Neural cell (in vitro differentiated cells): Measurements from ENCODE around the gene PLEKHO2. TPM values are rescaled to one million over a fixed set of nuclear protein-coding genes. Genes with fewer than 3 reads are reported as not detected.

Source experiments
- H2AFZ ChIP-seq: fragments of 200-600, 300-800 bp; sonication (generic), shearing (Covaris generic); 2 replicates; pipeline ENCODE4 v1.6.0; 2014; ENCODE audit warnings: low read depth, mild to moderate bottlenecking, antibody characterized with exemption, low read length, moderate library complexity
- H3F3A ChIP-seq: fragments of 200-600 bp; shearing (Covaris generic); 2 replicates; pipeline ENCODE4 v1.6.1; 2016; ENCODE audit warnings: mild to moderate bottlenecking, moderate library complexity, mixed read lengths, antibody characterized with exemption, low read length; ENCODE audit not compliant: insufficient read depth, poor library complexity, severe bottlenecking
- H3K27ac ChIP-seq: fragments of 200-600, 300-800 bp; sonication (generic), shearing (Covaris generic); 2 replicates; pipeline ENCODE4 v1.5.1; 2014; ENCODE audit warnings: mild to moderate bottlenecking, low read length, moderate library complexity
- H3K27me3 ChIP-seq: fragments of 300-800, 200-600 bp; sonication (generic), shearing (Covaris generic); 2 replicates; pipeline ENCODE4 v1.6.0; 2014; ENCODE audit warnings: mild to moderate bottlenecking, low read depth, low read length, moderate library complexity; ENCODE audit not compliant: insufficient read depth
- H3K36me3 ChIP-seq: fragments of 300-800, 200-600 bp; sonication (generic), shearing (Covaris generic); 2 replicates; pipeline ENCODE4 v1.5.1; 2014; ENCODE audit warnings: mild to moderate bottlenecking, antibody characterized with exemption, low read length, moderate library complexity; ENCODE audit not compliant: insufficient read depth
- H3K4me2 ChIP-seq: fragments of 300-800, 200-600 bp; sonication (generic), shearing (Covaris generic); 2 replicates; pipeline ENCODE4 v1.6.0; 2014; ENCODE audit warnings: mild to moderate bottlenecking, low read length
- H3K4me3 ChIP-seq: fragments of 300-800, 200-600 bp; sonication (generic), shearing (Covaris generic); 2 replicates; pipeline ENCODE4 v1.5.1; 2014; ENCODE audit warnings: mild to moderate bottlenecking, low read length, moderate library complexity
- H3K79me2 ChIP-seq: fragments of 200-600 bp; shearing (Covaris generic); replicated peaks from 2 replicates; pipeline ENCODE4 v1.6.0; 2014; ENCODE audit warnings: mild to moderate bottlenecking, low read length, moderate library complexity; ENCODE audit not compliant: insufficient read depth
- H3K9ac ChIP-seq: fragments of 300-800, 200-600 bp; sonication (generic), shearing (Covaris generic); 2 replicates; pipeline ENCODE4 v1.6.1; 2016; ENCODE audit warnings: mild to moderate bottlenecking, low read length, mixed read lengths
- H3K9me2 ChIP-seq: fragments of 200-600 bp; shearing (Covaris generic); 2 replicates; pipeline ENCODE4 v1.6.1; 2016; ENCODE audit warnings: mild to moderate bottlenecking, low read length, mixed read lengths; ENCODE audit not compliant: insufficient read depth
- H3K9me3 ChIP-seq: fragments of 200-600, 300-800 bp; sonication (generic), shearing (Covaris generic); 2 replicates; pipeline ENCODE4 v1.6.1; 2016; ENCODE audit warnings: mild to moderate bottlenecking, mixed run types, low read length, moderate library complexity, mixed read lengths
- H4K20me1 ChIP-seq: fragments of 200-600 bp; shearing (Covaris generic); 2 replicates; pipeline ENCODE4 v1.6.1; 2016; ENCODE audit warnings: mild to moderate bottlenecking, mixed run types; ENCODE audit not compliant: insufficient read depth
- CTCF ChIP-seq: fragments of 450-650 bp; IDR thresholded peaks from 2 replicates; pipeline ENCODE4 v1.5.1; 2014; ENCODE audit warnings: antibody characterized with exemption, mild to moderate bottlenecking, moderate library complexity; ENCODE audit not compliant: poor library complexity, severe bottlenecking
- EP300 ChIP-seq: fragments of 450-650 bp; conservative IDR thresholded peaks from 2 replicates; pipeline ENCODE4 v1.6.1; 2014; ENCODE audit warnings: antibody characterized with exemption, mild to moderate bottlenecking, moderate library complexity; ENCODE audit not compliant: poor library complexity, severe bottlenecking
- EZH2 ChIP-seq: fragments of 200-600, 300-800 bp; shearing (Covaris generic), sonication (generic); IDR thresholded peaks from 2 replicates; pipeline ENCODE4 v1.6.1; 2014; ENCODE audit warnings: antibody characterized with exemption, low read length, borderline replicate concordance, mild to moderate bottlenecking; ENCODE audit not compliant: insufficient read depth, poor library complexity, severe bottlenecking
- MXI1 ChIP-seq: fragments of 450-650 bp; conservative IDR thresholded peaks from 2 replicates; pipeline ENCODE4 v1.6.1; 2014; ENCODE audit warnings: antibody characterized with exemption, mild to moderate bottlenecking; ENCODE audit not compliant: poor library complexity, severe bottlenecking
- POLR2AphosphoS5 ChIP-seq: IDR thresholded peaks from 2 replicates; pipeline ENCODE4 v1.6.1; 2012
- RAD21 ChIP-seq: fragments of 450-650 bp; conservative IDR thresholded peaks from 2 replicates; pipeline ENCODE4 v1.6.1; 2014; ENCODE audit warnings: antibody characterized with exemption, mild to moderate bottlenecking, moderate library complexity
- REST ChIP-seq: IDR thresholded peaks from 2 replicates; pipeline ENCODE4 v1.6.1; 2012; ENCODE audit warnings: borderline replicate concordance
- SMC3 ChIP-seq: fragments of 450-650 bp; conservative IDR thresholded peaks from 2 replicates; pipeline ENCODE4 v1.6.1; 2014; ENCODE audit warnings: antibody characterized with exemption, mild to moderate bottlenecking, moderate library complexity; ENCODE audit not compliant: poor library complexity
- TAF1 ChIP-seq: IDR thresholded peaks from 2 replicates; pipeline ENCODE4 v1.6.1; 2012; ENCODE audit warnings: low read depth
- polyA plus RNA-seq: library from polyadenylated mRNA; depleted of rRNA; stranded (reverse); fragments of >200 nt; gene quantifications from 2 replicates; pipeline ENCODE4 v1.2.3, GENCODE V29; 2014

The PLEKHO2 gene
- polyA plus RNA-seq, 1 donor from 2014 or later: 1.3 TPM

GRCh38 chr15:64828985-64829384 is 12.7 kb upstream of the PLEKHO2 start:
- Histone ChIP-seq H3K27me3 (peaks cover 4% of the 10 kb centered on the region), H3K4me2 (no peak overlapping the region), H3K9me3 (no peaks in the 10 kb centered on the region), H3K4me3 (no peak overlapping the region), H3K9me2 (no peaks in the 10 kb centered on the region), H4K20me1 (no peaks in the 10 kb centered on the region), H3K79me2 (no peaks in the 10 kb centered on the region), H3F3A (no peaks in the 10 kb centered on the region), H3K36me3 (no peaks in the 10 kb centered on the region), H3K27ac (no peak overlapping the region), H2AFZ (no peak overlapping the region), H3K9ac (no peak overlapping the region)
- no peak for TF ChIP-seq EZH2
- no peak for TF ChIP-seq EP300
- TF ChIP-seq MXI1: no peak
- no peak for TF ChIP-seq POLR2AphosphoS5
- no peak for TF ChIP-seq CTCF
- TF ChIP-seq SMC3: no peak
- TF ChIP-seq REST: no peak
- TF ChIP-seq TAF1: no peak
- no peak for TF ChIP-seq RAD21

- no peaks in the 10 kb centered on the region for H3K36me3 ChIP-seq
- no peak overlapping the region for H3K4me3 ChIP-seq
- H4K20me1 ChIP-seq: no peaks in the 10 kb centered on the region
- H3K4me2 ChIP-seq: no peak overlapping the region
- H3F3A ChIP-seq: no peaks in the 10 kb centered on the region
- no peaks in the 10 kb centered on the region for H3K9me3 ChIP-seq
- TF ChIP-seq POLR2AphosphoS5 (no peak), RAD21 (no peak), EP300 (no peak), EZH2 (no peak), CTCF (no peak), SMC3 (no peak), TAF1 (no peak), REST (no peak), MXI1 (no peak)
- no peak overlapping the region for H3K9ac ChIP-seq
- no peaks in the 10 kb centered on the region for H3K79me2 ChIP-seq
- no peaks in the 10 kb centered on the region for H3K27me3 ChIP-seq
- no peak overlapping the region for H3K27ac ChIP-seq
- H2AFZ ChIP-seq: no peak overlapping the region
- no peaks in the 10 kb centered on the region for H3K9me2 ChIP-seq
Observed at GRCh38 chr15:64833690-64834089, 8.0 kb upstream of the PLEKHO2 start.
